LNCAP (cell line): Measurements from ENCODE around the gene GNAS-AS1.
A peak's percentile ranks its signal among the peaks of the same experiment; 100 is the strongest.

Experiments used
- TF ChIP-seq, protein P1 (sequence below): fragments of 450-650 bp; IDR thresholded peaks from 2 replicates; pipeline ENCODE4 v1.5.1; 2017; ENCODE audit warnings: mild to moderate bottlenecking

Gene GNAS-AS1

DNA sequence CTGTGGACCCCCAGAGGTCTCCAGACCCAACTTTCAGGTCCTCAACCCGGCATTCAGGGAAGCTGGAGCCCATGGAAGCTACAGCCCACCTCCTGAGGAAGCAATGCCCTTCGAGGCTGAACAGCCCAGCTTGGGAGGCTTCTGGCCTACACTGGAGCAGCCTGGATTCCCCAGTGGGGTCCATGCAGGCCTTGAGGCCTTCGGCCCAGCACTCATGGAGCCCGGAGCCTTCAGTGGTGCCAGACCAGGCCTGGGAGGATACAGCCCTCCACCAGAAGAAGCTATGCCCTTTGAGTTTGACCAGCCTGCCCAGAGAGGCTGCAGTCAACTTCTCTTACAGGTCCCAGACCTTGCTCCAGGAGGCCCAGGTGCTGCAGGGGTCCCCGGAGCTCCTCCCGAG lies 2.8 kb upstream of the GNAS-AS1 start:
- TF ChIP-seq, protein P1, sequence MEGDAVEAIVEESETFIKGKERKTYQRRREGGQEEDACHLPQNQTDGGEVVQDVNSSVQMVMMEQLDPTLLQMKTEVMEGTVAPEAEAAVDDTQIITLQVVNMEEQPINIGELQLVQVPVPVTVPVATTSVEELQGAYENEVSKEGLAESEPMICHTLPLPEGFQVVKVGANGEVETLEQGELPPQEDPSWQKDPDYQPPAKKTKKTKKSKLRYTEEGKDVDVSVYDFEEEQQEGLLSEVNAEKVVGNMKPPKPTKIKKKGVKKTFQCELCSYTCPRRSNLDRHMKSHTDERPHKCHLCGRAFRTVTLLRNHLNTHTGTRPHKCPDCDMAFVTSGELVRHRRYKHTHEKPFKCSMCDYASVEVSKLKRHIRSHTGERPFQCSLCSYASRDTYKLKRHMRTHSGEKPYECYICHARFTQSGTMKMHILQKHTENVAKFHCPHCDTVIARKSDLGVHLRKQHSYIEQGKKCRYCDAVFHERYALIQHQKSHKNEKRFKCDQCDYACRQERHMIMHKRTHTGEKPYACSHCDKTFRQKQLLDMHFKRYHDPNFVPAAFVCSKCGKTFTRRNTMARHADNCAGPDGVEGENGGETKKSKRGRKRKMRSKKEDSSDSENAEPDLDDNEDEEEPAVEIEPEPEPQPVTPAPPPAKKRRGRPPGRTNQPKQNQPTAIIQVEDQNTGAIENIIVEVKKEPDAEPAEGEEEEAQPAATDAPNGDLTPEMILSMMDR: no peak

DNA sequence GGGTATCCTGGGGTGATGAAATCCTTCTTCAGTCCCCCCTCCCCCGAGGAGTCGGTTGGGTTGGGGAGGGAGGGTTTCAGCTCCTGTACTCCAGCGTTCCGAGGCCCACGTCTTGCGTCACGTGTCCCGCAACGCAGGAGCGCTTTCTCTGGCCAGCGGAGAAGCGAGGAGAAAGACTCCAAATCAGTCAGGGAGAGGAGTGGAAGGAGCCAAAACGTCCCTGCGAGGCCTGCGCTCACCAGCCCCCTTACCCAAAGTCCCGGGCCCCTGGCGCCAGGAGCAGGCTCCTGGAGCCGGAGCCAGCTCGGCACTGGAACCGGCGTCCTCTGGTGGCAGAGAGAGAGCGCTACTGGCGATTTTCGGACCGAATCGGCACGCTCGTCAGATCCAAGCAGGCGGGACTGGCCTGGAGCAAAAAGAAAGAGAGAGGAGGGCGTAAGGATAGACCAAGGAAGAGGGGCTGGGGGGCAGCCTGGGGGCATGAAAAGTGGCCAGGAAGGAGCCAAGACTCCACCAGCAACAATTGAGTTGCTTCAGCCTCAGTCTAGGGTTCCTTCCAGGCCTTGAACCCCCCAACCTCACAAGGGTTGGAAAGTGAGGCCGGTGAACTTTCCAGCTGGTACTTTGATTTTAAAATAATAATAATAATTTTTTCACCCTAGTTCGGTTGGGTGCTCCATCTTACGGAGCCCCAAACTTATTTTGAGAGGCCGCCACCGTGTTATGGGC lies 2.0 kb upstream of the GNAS-AS1 start, which contains the start of gene GNAS:
GNAS (plus strand) TSS at position 174 of the 729 bp plus-strand sequence.
- TF ChIP-seq, protein P1: peak; percentile 70

DNA sequence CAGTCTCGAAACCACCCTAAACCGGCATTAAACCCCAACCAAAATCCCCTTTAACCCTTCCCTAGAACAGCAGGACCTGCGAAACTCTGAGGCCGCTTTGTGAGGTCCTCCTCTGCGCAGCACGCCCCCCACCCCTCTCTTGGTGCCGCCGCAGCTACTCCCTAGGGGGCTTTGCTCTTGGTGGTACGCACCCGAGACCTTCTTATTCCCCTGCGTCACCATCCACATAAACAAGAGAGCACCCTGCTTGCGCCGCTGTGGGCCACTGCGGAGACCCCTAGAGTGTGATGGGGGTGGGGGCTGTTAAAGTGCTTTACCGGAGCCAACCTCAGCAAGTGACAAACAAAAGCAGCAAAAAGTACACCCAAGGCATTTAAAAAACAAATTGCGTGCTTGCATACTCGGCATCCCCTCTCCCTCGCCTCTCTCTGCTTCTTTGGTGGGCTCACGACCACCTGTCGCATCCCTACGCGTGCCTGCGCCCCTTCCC lies 1.3 kb upstream of the GNAS-AS1 start:
- TF ChIP-seq, protein P1: no peak

DNA sequence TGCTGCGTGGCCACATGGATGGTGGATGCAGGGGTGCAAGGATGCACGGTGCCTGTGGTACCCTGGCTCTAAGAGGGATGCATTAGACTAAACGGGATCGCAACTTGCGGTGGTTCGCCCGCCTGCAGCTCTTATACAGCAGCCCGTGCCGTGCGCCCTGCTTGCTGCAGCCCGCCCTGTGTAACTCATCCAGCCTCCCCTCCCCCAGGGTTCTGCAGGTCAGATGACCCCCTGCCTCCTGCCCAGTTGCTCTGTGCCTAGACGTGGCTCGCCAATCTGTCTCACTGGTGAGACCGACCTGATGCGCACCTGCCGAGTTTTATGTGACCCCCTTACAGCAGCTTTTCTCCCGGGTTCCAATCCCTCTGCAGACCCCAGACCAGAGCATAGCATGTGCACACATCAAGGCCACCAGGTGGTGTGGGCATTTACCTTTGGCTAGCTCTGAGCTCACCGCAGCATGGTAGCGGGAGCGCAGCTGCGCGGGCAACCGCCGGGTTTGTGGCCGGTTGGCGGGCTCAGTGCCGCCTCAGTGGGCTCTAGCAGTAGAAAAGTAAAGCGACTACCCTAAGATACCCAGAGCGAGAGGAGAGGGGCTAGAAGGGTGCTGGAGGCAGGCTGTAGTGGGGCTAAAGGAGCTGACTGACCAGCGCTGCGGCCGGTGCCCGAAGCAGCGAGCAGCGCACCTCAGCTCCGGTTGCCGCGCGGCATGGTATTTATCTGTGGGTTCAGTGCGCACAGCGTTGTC lies 693 bp upstream of the GNAS-AS1 start:
- TF ChIP-seq, protein P1: no peak

DNA sequence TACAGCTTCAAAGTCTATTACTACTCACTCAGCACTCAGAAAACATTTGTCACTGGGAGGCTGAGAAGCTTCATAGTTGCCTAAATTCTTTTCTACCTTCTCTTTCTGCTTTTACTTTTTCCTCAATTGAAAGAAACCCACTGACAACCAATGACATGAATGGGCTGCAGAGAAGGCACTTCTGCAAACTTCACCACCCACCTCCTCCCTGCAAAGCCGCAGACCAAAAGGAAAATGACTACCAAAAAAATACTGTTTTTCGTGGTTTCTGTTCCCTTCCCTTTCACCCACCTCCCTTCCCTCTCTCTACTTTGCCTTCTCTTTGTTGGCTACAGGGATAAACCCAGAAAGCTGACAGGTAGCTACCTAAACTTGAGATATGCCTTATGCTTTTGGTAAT lies 3.2 kb downstream of the GNAS-AS1 start:
- TF ChIP-seq, protein P1: no peak

DNA sequence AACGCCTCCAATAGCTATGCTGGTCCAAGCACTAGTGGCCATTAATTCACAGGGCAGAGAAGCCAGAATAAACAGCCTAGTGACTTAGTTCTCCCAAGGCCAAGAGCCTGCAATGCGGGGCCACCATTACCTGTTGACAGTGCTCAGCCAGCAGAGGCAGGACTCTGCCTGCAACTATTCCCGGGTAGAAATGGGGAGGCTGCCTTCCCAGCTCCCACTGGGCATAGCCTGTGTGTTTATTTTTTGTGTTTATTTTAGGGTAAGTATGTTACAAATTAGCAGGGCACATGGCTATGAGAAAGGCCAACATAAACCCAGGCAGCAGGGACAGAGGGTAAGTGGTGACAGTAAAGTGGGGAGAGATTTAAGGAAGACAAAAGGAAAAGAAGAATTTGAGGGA lies 5.0 kb downstream of the GNAS-AS1 start:
- TF ChIP-seq, protein P1: no peak

DNA sequence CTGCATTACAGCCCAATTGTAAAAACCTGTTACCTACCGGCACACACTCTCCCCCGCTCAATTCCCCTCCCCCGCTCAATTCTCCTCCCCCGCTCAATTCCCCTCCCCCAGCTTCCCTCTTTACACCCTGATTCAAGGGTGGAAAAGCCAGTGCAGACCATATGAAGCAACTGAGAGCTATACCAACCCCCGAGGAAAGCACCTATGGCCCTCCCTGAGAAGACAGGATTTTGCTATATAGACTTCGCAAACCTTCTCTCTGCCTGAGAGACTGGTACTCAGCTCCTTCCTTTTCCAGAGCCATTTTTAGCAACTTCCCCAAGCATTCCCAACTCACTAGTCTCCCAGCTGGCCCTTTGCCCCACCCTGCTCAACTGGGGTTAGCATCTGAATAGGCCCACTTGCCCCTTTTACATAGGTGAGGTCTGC lies 7.6 kb downstream of the GNAS-AS1 start:
- TF ChIP-seq, protein P1: no peak
